ENCODE results near the gene RAD23A.
A peak's percentile ranks its signal among the peaks of the same experiment; 100 is the strongest.

The RAD23A gene

DNA sequence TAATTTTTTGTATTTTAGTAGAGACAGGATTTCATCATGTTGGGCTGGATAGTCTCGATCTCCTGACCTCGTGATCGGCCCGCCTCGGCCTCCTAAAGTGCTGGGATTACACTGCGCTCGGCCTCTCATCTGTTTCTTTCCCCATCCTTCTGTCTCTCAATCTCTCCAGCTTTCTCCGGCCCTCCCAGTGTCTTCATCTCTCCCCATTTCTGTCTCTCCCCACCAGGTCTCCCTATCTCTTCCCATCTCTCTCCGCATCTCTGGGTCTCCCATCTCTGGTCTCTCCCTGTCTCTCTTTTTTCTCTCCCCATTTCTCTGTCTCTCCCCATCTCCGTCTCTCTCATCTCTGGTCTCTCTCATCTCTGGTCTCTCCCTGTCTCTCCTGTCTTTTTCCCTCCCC lies 37.4 kb downstream of the RAD23A start:
- TF ChIP-seq SIN3A (IDR thresholded peaks at IDR 0.05; ENCODE audit: borderline replicate concordance, insufficient read depth, low read length): no peak
- TF ChIP-seq, protein P1, sequence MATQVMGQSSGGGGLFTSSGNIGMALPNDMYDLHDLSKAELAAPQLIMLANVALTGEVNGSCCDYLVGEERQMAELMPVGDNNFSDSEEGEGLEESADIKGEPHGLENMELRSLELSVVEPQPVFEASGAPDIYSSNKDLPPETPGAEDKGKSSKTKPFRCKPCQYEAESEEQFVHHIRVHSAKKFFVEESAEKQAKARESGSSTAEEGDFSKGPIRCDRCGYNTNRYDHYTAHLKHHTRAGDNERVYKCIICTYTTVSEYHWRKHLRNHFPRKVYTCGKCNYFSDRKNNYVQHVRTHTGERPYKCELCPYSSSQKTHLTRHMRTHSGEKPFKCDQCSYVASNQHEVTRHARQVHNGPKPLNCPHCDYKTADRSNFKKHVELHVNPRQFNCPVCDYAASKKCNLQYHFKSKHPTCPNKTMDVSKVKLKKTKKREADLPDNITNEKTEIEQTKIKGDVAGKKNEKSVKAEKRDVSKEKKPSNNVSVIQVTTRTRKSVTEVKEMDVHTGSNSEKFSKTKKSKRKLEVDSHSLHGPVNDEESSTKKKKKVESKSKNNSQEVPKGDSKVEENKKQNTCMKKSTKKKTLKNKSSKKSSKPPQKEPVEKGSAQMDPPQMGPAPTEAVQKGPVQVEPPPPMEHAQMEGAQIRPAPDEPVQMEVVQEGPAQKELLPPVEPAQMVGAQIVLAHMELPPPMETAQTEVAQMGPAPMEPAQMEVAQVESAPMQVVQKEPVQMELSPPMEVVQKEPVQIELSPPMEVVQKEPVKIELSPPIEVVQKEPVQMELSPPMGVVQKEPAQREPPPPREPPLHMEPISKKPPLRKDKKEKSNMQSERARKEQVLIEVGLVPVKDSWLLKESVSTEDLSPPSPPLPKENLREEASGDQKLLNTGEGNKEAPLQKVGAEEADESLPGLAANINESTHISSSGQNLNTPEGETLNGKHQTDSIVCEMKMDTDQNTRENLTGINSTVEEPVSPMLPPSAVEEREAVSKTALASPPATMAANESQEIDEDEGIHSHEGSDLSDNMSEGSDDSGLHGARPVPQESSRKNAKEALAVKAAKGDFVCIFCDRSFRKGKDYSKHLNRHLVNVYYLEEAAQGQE (IDR thresholded peaks at IDR 0.05; ENCODE audit: insufficient read depth in 1 of 2, low read depth in 2 of 2, low read length in 2 of 2): no peak
- no peak for TF ChIP-seq FOXP2 (optimal IDR thresholded peaks at IDR 0.05; ENCODE audit: borderline replicate concordance, extremely low read depth, extremely low read length, insufficient read depth)
- no peak for TF ChIP-seq POLR2AphosphoS5 (IDR thresholded peaks at IDR 0.05; ENCODE audit: low read depth, low read length)
- no peak for TF ChIP-seq TAF1 (IDR thresholded peaks at IDR 0.05; ENCODE audit: borderline replicate concordance, insufficient read depth, low read length)

DNA sequence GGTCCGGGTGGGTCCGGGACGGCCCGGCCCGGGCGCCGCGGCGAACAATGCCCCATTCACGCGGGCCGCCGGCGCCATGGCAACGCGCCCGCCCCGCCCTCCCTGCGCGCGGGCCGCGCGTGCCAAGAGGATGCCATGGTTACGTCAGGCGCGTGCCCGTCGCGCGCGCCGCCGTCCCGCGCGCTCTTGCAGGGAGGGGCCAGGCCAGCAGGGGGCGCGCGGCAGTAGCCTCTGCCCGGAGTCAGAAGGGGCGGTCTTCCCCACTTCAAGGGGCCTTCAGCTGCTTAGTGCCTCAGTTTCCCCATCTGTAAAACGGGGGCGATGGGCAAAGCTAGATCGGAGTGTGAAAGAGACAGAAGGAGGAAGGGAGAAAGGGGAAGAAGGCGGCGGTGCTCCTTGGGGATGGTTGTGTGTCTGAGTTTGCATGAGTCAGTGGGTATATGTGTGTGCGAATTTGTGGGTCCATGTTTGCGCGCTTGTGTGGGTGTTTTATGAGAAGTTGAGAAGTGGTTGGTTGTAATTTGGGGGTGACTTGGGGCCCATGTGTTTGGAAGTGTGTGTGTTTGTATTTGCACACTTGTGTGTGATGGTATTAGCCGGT lies 38.0 kb downstream of the RAD23A start:
- peak; percentile 96 for TF ChIP-seq FOXP2 (optimal IDR thresholded peaks at IDR 0.05; ENCODE audit: borderline replicate concordance, extremely low read depth, extremely low read length, insufficient read depth)
- TF ChIP-seq POLR2AphosphoS5 (IDR thresholded peaks at IDR 0.05; ENCODE audit: low read depth, low read length): no peak

DNA sequence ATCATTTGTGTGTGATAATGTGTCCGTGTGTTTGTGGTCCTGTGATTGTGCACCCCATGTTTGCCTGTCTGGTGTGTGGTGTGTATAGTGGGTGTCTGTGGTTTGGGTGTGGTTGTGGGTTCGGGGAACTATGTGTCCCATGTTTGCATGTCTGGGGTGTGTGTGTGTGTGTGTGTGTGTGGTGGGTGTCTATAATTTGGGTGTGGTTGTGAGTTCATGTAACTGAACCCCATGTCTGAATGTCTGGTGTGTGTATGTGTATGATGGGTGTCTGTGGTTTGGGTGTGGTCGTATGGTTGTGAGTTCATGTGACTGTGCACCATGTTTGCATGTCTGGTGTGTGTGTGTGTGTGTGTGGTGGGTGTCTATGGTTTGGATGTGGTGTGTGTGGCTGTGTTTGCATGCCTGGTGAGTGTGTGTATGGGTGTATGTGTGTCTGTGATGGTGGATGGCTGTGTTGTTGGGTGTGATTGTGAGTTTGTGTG lies 38.5 kb downstream of the RAD23A start:
- TF ChIP-seq FOXP2 (optimal IDR thresholded peaks at IDR 0.05; ENCODE audit: borderline replicate concordance, extremely low read depth, extremely low read length, insufficient read depth) (no peak), POLR2AphosphoS5 (IDR thresholded peaks at IDR 0.05; ENCODE audit: low read depth, low read length) (no peak), TAF1 (IDR thresholded peaks at IDR 0.05; ENCODE audit: borderline replicate concordance, insufficient read depth, low read length) (no peak), SIN3A (IDR thresholded peaks at IDR 0.05; ENCODE audit: borderline replicate concordance, insufficient read depth, low read length) (no peak)
- TF ChIP-seq, protein P1 (IDR thresholded peaks at IDR 0.05; ENCODE audit: insufficient read depth in 1 of 2, low read depth in 2 of 2, low read length in 2 of 2): no peak

DNA sequence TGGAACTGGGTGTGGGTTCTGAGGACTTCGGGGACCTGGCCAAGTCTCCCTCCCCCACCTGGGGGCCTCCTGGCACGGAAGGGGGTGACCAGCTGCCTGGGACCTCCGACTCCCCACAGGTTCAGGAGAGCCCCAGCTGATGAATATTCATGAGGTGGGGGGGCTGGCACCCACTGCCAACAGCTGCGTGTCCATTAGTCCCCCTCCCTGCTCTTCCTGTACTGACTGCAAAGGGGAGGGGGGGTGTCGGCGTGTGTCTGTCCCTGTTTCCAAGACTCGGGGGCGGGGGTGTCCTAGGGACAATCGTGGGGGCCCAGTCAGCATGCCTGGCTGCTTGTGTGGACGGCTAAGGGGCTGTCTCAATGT lies 39.0 kb downstream of the RAD23A start:
- TF ChIP-seq SIN3A (IDR thresholded peaks at IDR 0.05; ENCODE audit: borderline replicate concordance, insufficient read depth, low read length) (no peak), FOXP2 (optimal IDR thresholded peaks at IDR 0.05; ENCODE audit: borderline replicate concordance, extremely low read depth, extremely low read length, insufficient read depth) (no peak), POLR2AphosphoS5 (IDR thresholded peaks at IDR 0.05; ENCODE audit: low read depth, low read length) (no peak), TAF1 (IDR thresholded peaks at IDR 0.05; ENCODE audit: borderline replicate concordance, insufficient read depth, low read length) (no peak)
- TF ChIP-seq, protein P1 (IDR thresholded peaks at IDR 0.05; ENCODE audit: insufficient read depth in 1 of 2, low read depth in 2 of 2, low read length in 2 of 2): no peak

DNA sequence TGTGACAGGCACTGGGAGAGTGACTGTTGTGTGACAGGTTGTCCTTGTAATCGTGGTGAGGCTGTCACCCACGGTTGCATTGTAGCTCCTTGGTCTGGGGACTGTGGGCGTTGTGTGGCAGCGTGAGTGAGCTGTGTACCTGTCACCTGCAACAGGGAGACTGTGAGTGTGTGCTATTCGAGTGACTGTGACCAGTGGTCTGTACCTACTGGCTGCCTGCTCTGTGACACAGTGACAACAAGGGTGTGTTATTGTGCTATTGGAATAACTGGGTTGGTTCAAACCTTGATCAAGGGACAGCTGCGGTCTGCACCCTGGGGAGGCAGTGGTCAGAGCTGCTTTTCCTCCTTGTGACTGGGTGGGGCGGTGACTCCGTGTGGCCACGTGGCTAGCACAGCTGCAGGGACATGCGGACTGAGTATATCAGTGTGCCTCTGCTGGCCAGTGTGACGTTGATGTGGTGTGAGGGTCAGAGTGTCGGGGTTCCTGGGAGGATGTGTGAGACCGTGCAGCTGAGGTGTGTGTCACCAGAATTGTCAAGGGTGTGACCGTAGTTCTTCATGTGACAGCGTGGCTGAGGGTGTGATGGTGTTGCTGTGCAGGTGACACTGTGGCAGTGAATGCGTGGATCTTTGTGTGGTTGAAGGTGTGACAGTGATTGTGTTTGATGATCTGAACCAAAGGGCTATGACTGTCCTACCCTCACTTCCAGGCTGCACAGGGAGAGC lies 39.6 kb downstream of the RAD23A start:
- TF ChIP-seq SIN3A (IDR thresholded peaks at IDR 0.05; ENCODE audit: borderline replicate concordance, insufficient read depth, low read length) (no peak), POLR2AphosphoS5 (IDR thresholded peaks at IDR 0.05; ENCODE audit: low read depth, low read length) (no peak), TAF1 (IDR thresholded peaks at IDR 0.05; ENCODE audit: borderline replicate concordance, insufficient read depth, low read length) (no peak), FOXP2 (optimal IDR thresholded peaks at IDR 0.05; ENCODE audit: borderline replicate concordance, extremely low read depth, extremely low read length, insufficient read depth) (no peak)
- TF ChIP-seq, protein P1 (IDR thresholded peaks at IDR 0.05; ENCODE audit: insufficient read depth in 1 of 2, low read depth in 2 of 2, low read length in 2 of 2): no peak

All from PFSK-1 (cell line).